Fibroblast of the conjunctiva (primary cell): ENCODE results near the gene PNPLA1.

Experiments
- DNase-seq: peaks from one replicate; pipeline ENCODE4 v3.0.0-alpha.2; 2010; ENCODE audit warnings: low read depth

Gene PNPLA1

GRCh38 chr6:36285187-36285671 is 15.4 kb downstream of the PNPLA1 start:
- no peak for DNase-seq

- no peak for DNase-seq
These were observed 15.9 kb downstream of the PNPLA1 start for GRCh38 chr6:36285797-36286196.

- no peak for DNase-seq
These were observed 17.0 kb downstream of the PNPLA1 start for GRCh38 chr6:36286858-36287257.

- no peak for DNase-seq
These were observed 19.5 kb downstream of the PNPLA1 start for GRCh38 chr6:36289281-36289878.

GRCh38 chr6:36290668-36291620 is 21.1 kb downstream of the PNPLA1 start:
- DNase-seq = peak; percentile 38

GRCh38 chr6:36292170-36292569 is 22.3 kb downstream of the PNPLA1 start:
- DNase-seq = no peak

- no peak for DNase-seq
These were observed 26.4 kb downstream of the PNPLA1 start for GRCh38 chr6:36296240-36296639.

- DNase-seq = no peak
These were observed 27.2 kb downstream of the PNPLA1 start for GRCh38 chr6:36297051-36297450.

- no peak for DNase-seq
These were observed 27.7 kb downstream of the PNPLA1 start for GRCh38 chr6:36297511-36297910.

GRCh38 chr6:36298027-36298426 is 28.2 kb downstream of the PNPLA1 start:
- no peak for DNase-seq

- DNase-seq = no peak
These were observed 31.3 kb downstream of the PNPLA1 start for GRCh38 chr6:36301085-36301658.

GRCh38 chr6:36301781-36302180 is 31.9 kb downstream of the PNPLA1 start:
- no peak for DNase-seq

- DNase-seq = peak; percentile 82
These were observed 32.5 kb downstream of the PNPLA1 start for GRCh38 chr6:36302227-36302976.

- no peak for DNase-seq
These were observed 36.0 kb downstream of the PNPLA1 start for GRCh38 chr6:36305885-36306284.

GRCh38 chr6:36306375-36306774 is 36.5 kb downstream of the PNPLA1 start:
- DNase-seq = no peak

GRCh38 chr6:36308514-36308913 is 38.7 kb downstream of the PNPLA1 start:
- DNase-seq = no peak

- DNase-seq = no peak
These were observed 39.3 kb downstream of the PNPLA1 start for GRCh38 chr6:36309203-36309602.

- DNase-seq = no peak
These were observed 40.0 kb downstream of the PNPLA1 start for GRCh38 chr6:36309900-36310299.

- DNase-seq = no peak
These were observed 43.2 kb downstream of the PNPLA1 start for GRCh38 chr6:36312854-36313648.

- no peak for DNase-seq
These were observed 43.7 kb downstream of the PNPLA1 start for GRCh38 chr6:36313649-36313936.

- DNase-seq = no peak
These were observed 44.6 kb downstream of the PNPLA1 start for GRCh38 chr6:36314221-36315014.
